Astrocyte of the spinal cord (primary cell): Measurements from ENCODE around the gene KIF1A.
"Not testable (repeated sequence)": the region's sequence is repeated elsewhere in the genome, so short reads cannot be mapped to it uniquely, and the experiment has no call there.

Source experiments
- DNase-seq: peaks from one replicate; pipeline ENCODE4 v3.0.0; 2011; ENCODE audit warnings: low read depth, low spot score
- H3K4me3 ChIP-seq: 2 replicates; pipeline ENCODE4 v1.5.1; 2011; ENCODE audit warnings: low read depth, mild to moderate bottlenecking, low read length, moderate library complexity
- in situ Hi-C: cut with HindIII; loops from 2 replicates; pipeline ENCODE4 v1.10.0; 2017; ENCODE audit warnings: low sequenced_read_pairs
- TF ChIP-seq, protein P1 (sequence below): IDR thresholded peaks from 2 replicates; pipeline ENCODE4 v1.5.1; 2012; ENCODE audit warnings: low read depth, mild to moderate bottlenecking, low read length, inconsistent platforms

The KIF1A gene

DNA sequence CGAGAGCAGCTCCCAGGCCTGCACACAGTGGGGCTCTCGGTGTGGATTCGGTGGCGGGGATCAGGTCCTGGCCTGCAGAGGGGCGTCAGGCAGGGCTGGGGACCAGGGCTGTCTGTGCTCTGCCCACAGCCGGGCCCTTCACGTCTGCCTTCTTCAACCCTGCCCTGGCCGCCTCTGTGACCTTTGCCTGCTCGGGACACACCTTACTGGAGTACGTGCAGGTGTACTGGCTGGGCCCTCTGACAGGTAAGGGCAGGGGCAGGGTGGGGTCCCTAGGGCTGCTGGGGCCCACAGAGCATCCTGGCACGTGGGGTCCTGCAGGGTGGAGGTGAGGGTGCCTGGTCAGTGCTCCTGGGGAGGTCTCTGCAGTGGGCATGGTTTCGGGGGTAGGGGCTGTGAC lies 125.7 kb downstream of the KIF1A start:
- DNase-seq, in situ Hi-C loops, H3K4me3 ChIP-seq: not testable (repeated sequence)

DNA sequence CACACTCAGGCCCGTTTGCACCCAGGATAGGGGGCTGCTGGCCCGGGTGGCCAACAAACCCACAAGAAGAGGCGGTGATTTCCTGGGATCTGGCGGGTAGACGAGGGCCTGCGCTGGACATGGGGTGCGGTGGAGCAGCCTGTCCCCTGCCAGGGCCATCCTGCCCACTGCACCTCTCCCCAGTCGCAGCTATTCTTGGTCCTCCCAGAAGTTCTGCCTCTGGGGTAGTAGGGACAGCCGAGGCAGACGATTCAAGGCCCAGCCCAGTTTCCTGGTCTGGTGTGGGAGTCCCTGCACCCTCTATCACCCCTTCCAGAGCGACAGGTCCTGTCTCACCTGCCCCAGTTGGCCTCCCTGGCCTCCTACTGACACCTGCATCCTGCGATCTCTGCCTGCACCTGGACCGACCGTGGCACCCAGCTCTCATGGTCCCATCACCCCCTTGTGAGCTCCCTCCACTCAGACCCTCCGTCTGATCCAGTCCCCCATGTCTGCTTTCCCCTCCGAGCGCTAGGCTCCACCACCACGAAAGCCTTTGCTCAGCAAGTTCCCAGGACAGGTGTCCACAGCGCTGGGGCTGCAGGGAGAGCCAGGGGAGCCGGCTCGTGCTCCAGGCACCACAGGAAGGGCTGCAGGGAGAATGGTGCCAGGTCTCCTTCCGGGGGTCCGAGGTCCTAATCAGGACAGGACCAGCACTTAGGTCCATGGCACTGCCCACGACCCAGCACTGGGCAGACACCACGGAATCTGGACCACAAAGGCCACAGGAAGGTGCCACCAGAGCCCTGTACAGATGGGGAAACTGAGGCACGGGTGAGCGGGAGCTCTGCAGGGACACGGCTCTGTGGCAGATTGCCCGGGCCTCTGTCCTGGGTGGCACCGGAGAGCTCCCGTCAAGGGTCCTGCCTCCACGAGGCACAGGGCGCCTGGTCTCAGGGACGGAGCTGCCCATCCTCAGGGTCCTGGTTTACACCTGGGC lies 127.1 kb downstream of the KIF1A start:
- H3K4me3 ChIP-seq, in situ Hi-C loops, DNase-seq: not testable (repeated sequence)

DNA sequence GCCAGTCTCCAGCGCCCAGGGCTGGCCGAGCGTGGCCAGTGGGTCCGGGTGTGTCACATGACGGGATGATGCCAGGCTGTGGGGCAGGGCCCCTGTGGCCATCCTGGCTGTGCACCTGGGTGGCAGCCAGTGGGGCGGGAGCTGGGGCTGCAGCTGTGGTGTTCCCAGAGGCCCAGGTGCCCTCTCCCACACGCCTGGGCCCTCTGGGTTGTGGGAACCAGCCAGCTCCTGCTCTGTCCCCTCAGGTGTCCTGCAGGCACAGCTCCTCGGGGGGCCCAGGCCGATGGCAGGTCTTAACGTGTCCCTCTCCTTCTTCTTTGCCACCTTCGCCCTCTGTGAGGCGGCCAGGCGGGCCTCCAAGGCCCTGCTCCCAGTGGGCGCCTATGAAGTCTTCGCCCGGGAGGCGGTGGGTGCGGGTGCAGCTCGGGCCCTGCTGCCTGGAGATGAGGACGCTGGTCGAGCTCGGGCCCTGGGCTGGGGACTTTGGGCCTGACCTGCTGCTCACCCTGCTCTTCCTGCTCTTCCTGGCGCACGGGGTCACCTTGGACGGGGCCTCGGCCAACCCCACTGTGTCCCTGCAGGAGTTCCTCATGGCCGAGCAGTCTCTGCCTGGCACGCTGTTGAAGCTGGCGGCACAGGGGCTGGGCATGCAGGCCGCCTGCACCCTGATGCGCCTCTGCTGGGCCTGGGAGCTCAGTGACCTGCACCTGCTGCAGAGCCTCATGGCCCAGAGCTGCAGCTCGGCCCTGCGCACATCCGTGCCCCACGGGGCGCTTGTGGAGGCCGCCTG lies 128.2 kb downstream of the KIF1A start, which contains the start of gene AQP12A:
TSS of gene AQP12A (plus strand) at position 236 of the 790 bp plus-strand sequence. CDS start at position 284, 48 bp downstream.
- DNase-seq, in situ Hi-C loops, H3K4me3 ChIP-seq: not testable (repeated sequence)

DNA sequence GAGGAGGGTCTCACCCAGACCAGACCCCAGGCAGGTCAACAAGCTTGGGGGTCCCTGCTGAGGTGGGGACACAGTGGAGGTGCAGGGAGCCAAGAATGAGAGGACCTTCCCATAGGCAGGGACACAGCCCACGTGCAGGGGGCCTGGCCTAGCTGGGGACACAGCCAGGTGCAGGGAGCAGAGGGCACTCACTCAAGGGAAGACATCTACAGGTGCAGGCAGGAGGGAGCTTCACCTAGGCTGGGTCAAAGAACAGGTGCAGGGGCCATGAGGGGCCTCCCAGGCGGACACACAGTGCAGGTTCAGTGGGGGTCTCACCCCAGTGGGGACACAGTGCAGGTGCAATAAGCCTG lies 129.0 kb downstream of the KIF1A start:
- DNase-seq, H3K4me3 ChIP-seq, in situ Hi-C loops: not testable (repeated sequence)

DNA sequence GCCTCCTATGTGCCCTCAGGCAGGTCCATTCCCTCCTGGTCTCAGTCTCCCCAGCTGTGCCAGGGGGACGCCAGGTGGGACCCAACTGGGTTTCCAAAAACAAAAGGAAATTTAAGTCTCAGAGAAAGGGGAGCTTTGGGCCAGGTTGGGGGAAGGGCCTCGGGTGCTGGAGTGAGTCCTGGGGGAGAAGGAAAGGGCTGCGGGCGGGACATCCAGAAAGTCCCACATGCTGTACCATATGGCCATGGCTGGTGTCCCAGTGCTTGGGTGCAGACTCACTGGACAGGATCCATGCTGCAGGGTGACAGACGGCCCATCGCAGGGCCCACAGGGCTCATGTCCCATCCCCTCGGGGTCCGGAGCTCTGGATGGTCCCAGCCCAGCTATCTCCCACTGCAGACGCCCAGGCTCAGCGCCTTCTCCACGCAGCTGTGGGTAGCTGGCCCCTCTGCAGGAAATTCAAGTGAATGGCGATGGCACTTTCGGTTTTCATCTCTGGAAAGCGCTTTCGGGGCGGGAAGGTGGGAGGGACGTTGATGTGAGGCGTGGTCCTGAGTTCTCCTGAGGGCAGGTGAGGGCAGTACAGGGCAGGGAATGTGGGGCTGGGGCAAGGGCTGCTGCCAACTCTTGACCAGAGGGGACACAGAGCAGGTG lies 129.5 kb downstream of the KIF1A start:
- in situ Hi-C loops: not testable (repeated sequence)

DNA sequence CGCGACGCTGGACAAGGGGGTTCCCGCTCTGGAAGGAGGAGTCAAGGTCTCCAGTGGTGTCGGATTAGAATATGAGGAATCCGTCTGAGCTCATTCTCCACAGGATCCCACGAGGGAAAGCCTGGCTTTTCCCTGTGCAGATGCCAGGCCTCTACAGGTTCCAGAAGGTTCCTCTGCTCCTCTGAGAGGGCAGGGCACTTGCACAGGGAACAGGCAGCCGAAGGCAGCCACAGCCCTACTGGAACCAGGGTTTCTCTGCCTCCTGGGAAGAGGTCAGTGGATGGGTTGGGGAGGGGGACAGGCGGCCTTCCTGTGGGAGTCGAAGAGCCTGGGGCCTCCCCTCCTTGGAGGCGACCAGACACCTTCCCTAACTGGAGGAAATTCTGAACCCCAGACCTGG lies 130.0 kb downstream of the KIF1A start:
- no peak for DNase-seq
- in situ Hi-C loops: no loop called here
- H3K4me3 ChIP-seq: no peak overlapping the region
- TF ChIP-seq, protein P1, sequence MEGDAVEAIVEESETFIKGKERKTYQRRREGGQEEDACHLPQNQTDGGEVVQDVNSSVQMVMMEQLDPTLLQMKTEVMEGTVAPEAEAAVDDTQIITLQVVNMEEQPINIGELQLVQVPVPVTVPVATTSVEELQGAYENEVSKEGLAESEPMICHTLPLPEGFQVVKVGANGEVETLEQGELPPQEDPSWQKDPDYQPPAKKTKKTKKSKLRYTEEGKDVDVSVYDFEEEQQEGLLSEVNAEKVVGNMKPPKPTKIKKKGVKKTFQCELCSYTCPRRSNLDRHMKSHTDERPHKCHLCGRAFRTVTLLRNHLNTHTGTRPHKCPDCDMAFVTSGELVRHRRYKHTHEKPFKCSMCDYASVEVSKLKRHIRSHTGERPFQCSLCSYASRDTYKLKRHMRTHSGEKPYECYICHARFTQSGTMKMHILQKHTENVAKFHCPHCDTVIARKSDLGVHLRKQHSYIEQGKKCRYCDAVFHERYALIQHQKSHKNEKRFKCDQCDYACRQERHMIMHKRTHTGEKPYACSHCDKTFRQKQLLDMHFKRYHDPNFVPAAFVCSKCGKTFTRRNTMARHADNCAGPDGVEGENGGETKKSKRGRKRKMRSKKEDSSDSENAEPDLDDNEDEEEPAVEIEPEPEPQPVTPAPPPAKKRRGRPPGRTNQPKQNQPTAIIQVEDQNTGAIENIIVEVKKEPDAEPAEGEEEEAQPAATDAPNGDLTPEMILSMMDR: no peak

More for the DNA sequence above, 129.5 kb downstream of the KIF1A start:
- H3K4me3 ChIP-seq, DNase-seq: not testable (repeated sequence)

DNA sequence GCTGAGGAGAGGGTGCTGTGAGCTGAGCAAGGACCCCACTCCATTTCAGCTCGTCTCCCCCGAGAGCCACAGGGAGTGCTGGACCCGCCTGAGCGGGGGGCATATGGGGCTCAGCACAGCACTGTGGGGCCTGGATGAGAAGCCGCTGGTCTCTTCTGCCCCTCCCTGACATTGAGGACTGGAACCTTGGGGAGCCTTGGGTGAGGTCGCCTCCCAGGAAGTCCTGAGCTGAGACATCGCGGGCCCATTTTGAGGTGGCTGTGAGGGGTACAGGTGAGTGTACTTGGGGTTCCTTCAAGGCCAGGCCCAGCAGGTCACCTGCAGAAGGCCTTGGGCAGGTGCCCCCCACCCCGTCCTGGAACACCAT lies 131.5 kb downstream of the KIF1A start:
- no peak overlapping the region for H3K4me3 ChIP-seq
- TF ChIP-seq, protein P1: no peak
- in situ Hi-C loops: no loop called here
- no peak for DNase-seq

DNA sequence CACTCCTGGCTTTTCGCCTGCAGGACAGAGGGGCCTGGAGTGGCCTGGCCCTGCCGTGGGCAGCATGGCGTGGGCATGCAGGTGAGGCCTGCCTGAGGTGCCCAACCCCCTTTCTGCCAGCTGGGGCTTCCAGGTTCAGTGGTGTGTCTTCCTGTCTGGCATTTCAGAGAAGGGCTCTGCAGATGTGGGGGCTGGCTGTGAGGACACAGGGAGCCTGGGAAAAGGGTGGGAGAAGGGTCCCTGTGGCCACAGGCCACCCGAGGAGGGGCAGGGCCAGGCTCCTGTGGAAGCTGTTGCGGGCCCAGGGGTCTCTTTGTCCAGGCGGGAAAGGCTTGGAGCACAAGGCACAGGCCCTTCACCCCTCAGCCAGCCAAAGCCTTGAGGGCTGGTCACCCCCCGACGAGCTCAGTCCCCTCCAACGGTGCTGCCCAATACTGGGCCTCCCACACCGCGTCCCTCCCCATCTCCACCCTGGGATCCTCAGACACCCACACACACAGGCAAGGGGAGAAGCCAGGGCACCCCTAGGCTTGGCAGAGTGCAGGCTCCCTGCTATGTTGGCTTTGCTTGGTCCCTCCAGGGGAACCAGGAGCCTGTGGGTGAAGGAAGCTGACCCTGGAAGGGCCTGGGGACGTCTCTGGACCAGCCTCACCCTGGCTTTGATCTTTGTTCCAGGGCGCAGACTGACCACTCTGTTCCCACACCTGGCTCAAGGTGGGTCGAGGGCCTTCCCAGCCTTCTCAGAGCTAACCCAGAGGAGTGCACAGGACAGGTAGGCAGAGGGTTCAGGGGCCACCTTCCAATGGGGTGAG lies 132.1 kb downstream of the KIF1A start:
- in situ Hi-C loops: no loop called here
- TF ChIP-seq, protein P1: no peak
- no peak for DNase-seq
- H3K4me3 ChIP-seq: no peak overlapping the region
